IMR-90 (cell line): ENCODE data around the gene TEX36. TPM values are rescaled to one million over a fixed set of nuclear protein-coding genes. Genes with fewer than 3 reads are reported as not detected.

ENCODE experiments used
- ATAC-seq: fragments of 200-7000 bp; cut with Tn5 transposase; 2 replicates; pipeline ENCODE4 v1.9.1; 2020; ENCODE audit warnings: low read depth, mild to moderate bottlenecking, moderate library complexity
- BruUV-seq: library from RNA; stranded (reverse); fragments of 400-500 nt; replicated peaks from 2 replicates; lab custom pipeline; 2021; lab: Mats Ljungman, UMichigan
- CTCF ChIA-PET: fragments of 300-600 bp; formaldehyde crosslinking; extraction: SDS; loops from one replicate; lab custom pipeline; 2021; ENCODE audit warnings: antibody characterized with exemption; lab: Yijun Ruan, JAX
- POLR2A ChIA-PET: fragments of 300-600 bp; sonication (Branson Sonifier 250); formaldehyde crosslinking; loops from one replicate; lab custom pipeline; 2022; ENCODE audit warnings: antibody characterized with exemption; ENCODE audit not compliant: unreplicated experiment; lab: Charles Lee
- DNase-seq: peaks from one replicate; pipeline ENCODE4 v3.0.0; 2013
- H2AFZ ChIP-seq: replicated peaks from 2 replicates; pipeline ENCODE3; 2013; ENCODE audit warnings: low read length, mild to moderate bottlenecking; ENCODE audit not compliant: poor library complexity
- H2AK5ac ChIP-seq: 2 replicates; pipeline ENCODE4 v1.6.1; 2013; ENCODE audit warnings: low read depth, low read length, inconsistent platforms
- H2AK9ac ChIP-seq: replicated peaks from 2 replicates; pipeline ENCODE3; 2013; ENCODE audit warnings: mild to moderate bottlenecking, low read depth, low read length, moderate library complexity; ENCODE audit not compliant: poor library complexity
- H2BK120ac ChIP-seq: 2 replicates; pipeline ENCODE4 v1.6.1; 2013; ENCODE audit warnings: low read depth, low read length, inconsistent platforms
- H2BK15ac ChIP-seq: 3 replicates; pipeline ENCODE4 v1.6.1; 2013; ENCODE audit warnings: low read depth, low read length, inconsistent platforms
- H2BK20ac ChIP-seq: 2 replicates; pipeline ENCODE4 v1.6.1; 2013; ENCODE audit warnings: low read depth, mild to moderate bottlenecking, inconsistent platforms, low read length, moderate library complexity
- H2BK5ac ChIP-seq: 2 replicates; pipeline ENCODE4 v1.6.1; 2013; ENCODE audit warnings: mild to moderate bottlenecking, low read depth, low read length, inconsistent platforms; ENCODE audit not compliant: poor library complexity, severe bottlenecking
- H3K14ac ChIP-seq: replicated peaks from 2 replicates; pipeline ENCODE4 v1.6.1; 2013; ENCODE audit warnings: low read depth, low read length, inconsistent platforms
- H3K18ac ChIP-seq: 2 replicates; pipeline ENCODE4 v1.6.1; 2013; ENCODE audit warnings: low read depth, low read length, control low read depth
- H3K23ac ChIP-seq: 2 replicates; pipeline ENCODE4 v1.6.1; 2013; ENCODE audit warnings: low read depth, low read length, inconsistent platforms
- H3K27ac ChIP-seq: 2 replicates; pipeline ENCODE4 v1.5.1; 2013; ENCODE audit warnings: mild to moderate bottlenecking, control low read depth, low read length; ENCODE audit not compliant: insufficient read depth
- H3K27me3 ChIP-seq: 2 replicates; pipeline ENCODE4 v1.6.1; 2013; ENCODE audit warnings: low read length; ENCODE audit not compliant: control insufficient read depth, insufficient read depth
- H3K36me3 ChIP-seq: 2 replicates; pipeline ENCODE4 v1.6.1; 2013; ENCODE audit warnings: low read length, mixed read lengths; ENCODE audit not compliant: control insufficient read depth, insufficient read depth
- H3K4ac ChIP-seq: 2 replicates; pipeline ENCODE4 v1.6.1; 2013; ENCODE audit warnings: low read depth, low read length, inconsistent platforms
- H3K4me1 ChIP-seq: 2 replicates; pipeline ENCODE4 v1.6.1; 2013; ENCODE audit warnings: low read length, mixed read lengths; ENCODE audit not compliant: control insufficient read depth, insufficient read depth
- H3K4me2 ChIP-seq: 2 replicates; pipeline ENCODE4 v1.6.1; 2013; ENCODE audit warnings: low read depth, mild to moderate bottlenecking, control low read depth, low read length, moderate library complexity
- H3K4me3 ChIP-seq: 2 replicates; pipeline ENCODE4 v1.5.1; 2013; ENCODE audit warnings: low read depth, mild to moderate bottlenecking, control low read depth, low read length, moderate library complexity; ENCODE audit not compliant: insufficient read depth
- H3K56ac ChIP-seq: 2 replicates; pipeline ENCODE4 v1.6.1; 2013; ENCODE audit warnings: low read length, inconsistent platforms; ENCODE audit not compliant: insufficient read depth; ENCODE audit errors: extremely low read depth
- H3K79me1 ChIP-seq, 2 experiments: 2 replicates each; pipeline ENCODE4 v1.6.1; 2013; ENCODE audit warnings: low read length in 2 of 2, inconsistent platforms in 1 of 2, low read depth in 1 of 2
- H3K9ac ChIP-seq: 2 replicates; pipeline ENCODE4 v1.6.1; 2013; ENCODE audit warnings: low read depth, low read length, control low read depth
- H3K9me1 ChIP-seq: 2 replicates; pipeline ENCODE4 v1.6.1; 2013; ENCODE audit warnings: low read length, inconsistent platforms; ENCODE audit not compliant: insufficient read depth
- H3K9me3 ChIP-seq: 2 replicates; pipeline ENCODE4 v1.6.1; 2013; ENCODE audit warnings: low read length; ENCODE audit not compliant: control insufficient read depth, insufficient read depth
- H4K20me1 ChIP-seq: 2 replicates; pipeline ENCODE4 v1.6.1; 2013; ENCODE audit warnings: low read length, inconsistent platforms; ENCODE audit not compliant: insufficient read depth
- H4K5ac ChIP-seq: 2 replicates; pipeline ENCODE4 v1.6.1; 2013; ENCODE audit warnings: mild to moderate bottlenecking, low read depth, low read length, control low read depth
- H4K8ac ChIP-seq, 2 experiments: 2 replicates each; pipeline ENCODE4 v1.6.1; 2013; ENCODE audit warnings: low read depth in 2 of 2, low read length in 2 of 2, control low read depth in 1 of 2, inconsistent platforms in 1 of 2
- H4K91ac ChIP-seq: 2 replicates; pipeline ENCODE4 v1.6.1; 2013; ENCODE audit warnings: low read depth, low read length, inconsistent platforms; ENCODE audit not compliant: insufficient read depth
- BHLHE40 ChIP-seq: fragments of 150-350 bp; IDR thresholded peaks from 2 replicates; pipeline ENCODE4 v1.6.1; 2016; ENCODE audit warnings: mild to moderate bottlenecking, low read depth, low read length
- CEBPB ChIP-seq: IDR thresholded peaks from 2 replicates; pipeline ENCODE4 v1.6.1; 2012; ENCODE audit warnings: low read depth, low read length, improper control_type of control experiment
- CHD1 ChIP-seq: IDR thresholded peaks from 2 replicates; pipeline ENCODE4 v1.6.1; 2012; ENCODE audit warnings: low read depth, low read length, improper control_type of control experiment
- MAFK ChIP-seq: IDR thresholded peaks from 2 replicates; pipeline ENCODE4 v1.6.1; 2012; ENCODE audit warnings: low read depth, low read length, improper control_type of control experiment
- MAZ ChIP-seq: IDR thresholded peaks from 2 replicates; pipeline ENCODE4 v1.6.1; 2012; ENCODE audit warnings: low read depth, mild to moderate bottlenecking, low read length, improper control_type of control experiment, moderate library complexity, borderline replicate concordance
- MXI1 ChIP-seq: IDR thresholded peaks from 2 replicates; pipeline ENCODE4 v1.6.1; 2012; ENCODE audit warnings: low read depth, mild to moderate bottlenecking, low read length, moderate library complexity, borderline replicate concordance
- NFE2L2 ChIP-seq: fragments of 150-350 bp; IDR thresholded peaks from 2 replicates; pipeline ENCODE4 v1.6.1; 2016; ENCODE audit warnings: low read depth, mild to moderate bottlenecking, low read length
- POLR2A ChIP-seq: IDR thresholded peaks from 2 replicates; pipeline ENCODE4 v1.6.1; 2012; ENCODE audit warnings: mild to moderate bottlenecking, low read depth, low read length
- RAD21 ChIP-seq: IDR thresholded peaks from 2 replicates; pipeline ENCODE4 v1.6.1; 2012; ENCODE audit warnings: low read length, improper control_type of control experiment
- RFX5 ChIP-seq: IDR thresholded peaks from 2 replicates; pipeline ENCODE4 v1.8.0; 2012; ENCODE audit warnings: low read depth, mild to moderate bottlenecking, low read length, moderate library complexity
- WGBS, 2 experiments: methylation state at CpG; one replicate each; pipeline versions ENCODE4 v1.1.5 to v1.1.7; 2013; ENCODE audit warnings: missing lambda C conversion rate in 2 of 2; ENCODE audit not compliant: insufficient read length in 1 of 2; ENCODE audit errors: extremely low coverage in 2 of 2; 5-methylcytosine and 5-hydroxymethylcytosine counted together
- dilution Hi-C: fragments of 300-500 bp; cut with HindIII; formaldehyde crosslinking; loops from one replicate; pipeline ENCODE4 v1.14.3; 2018; ENCODE audit warnings: low sequenced_read_pairs; ENCODE audit not compliant: unreplicated experiment
- in situ Hi-C: fragments of 300-500 bp; cut with MboI; formaldehyde crosslinking; loops from 3 replicates; pipeline ENCODE4 v1.14.3; 2019; ENCODE audit warnings: low sequenced_read_pairs, inconsistent platforms, mixed read lengths
- intact Hi-C: fragments of 100-400 bp; cut with micrococcal nuclease; formaldehyde crosslinking; loops from 2 replicates; pipeline ENCODE4 v1.10.0; 2022
- polyA plus RNA-seq, 3 experiments: library from polyadenylated mRNA; depleted of rRNA; stranded (reverse); fragments of >200 nt; gene quantifications; 2 replicates each; pipeline ENCODE4 v1.2.3, GENCODE V29; 2012; ENCODE audit warnings: low replicate concordance in 1 of 3
- total RNA-seq: library from RNA; depleted of rRNA; stranded (reverse); fragments of >200 nt; gene quantifications from 2 replicates; pipeline ENCODE4 v1.2.3, GENCODE V29; 2012
- TF ChIP-seq, protein P1 (sequence below): fragments of 150-350 bp; IDR thresholded peaks from 2 replicates; pipeline ENCODE4 v1.6.1; 2016; ENCODE audit warnings: low read depth, mild to moderate bottlenecking, low read length, moderate library complexity, borderline replicate concordance
- TF ChIP-seq, protein P2 (sequence below): fragments of 150-350 bp; IDR thresholded peaks from 2 replicates; pipeline ENCODE4 v1.6.1; 2017; ENCODE audit warnings: mild to moderate bottlenecking, antibody characterized with exemption, low read length, low read depth

TEX36 gene
- total and polyA plus RNA-seq, 2 of the 4 experiments (the other 2 are of a cell fraction): not detected

DNA sequence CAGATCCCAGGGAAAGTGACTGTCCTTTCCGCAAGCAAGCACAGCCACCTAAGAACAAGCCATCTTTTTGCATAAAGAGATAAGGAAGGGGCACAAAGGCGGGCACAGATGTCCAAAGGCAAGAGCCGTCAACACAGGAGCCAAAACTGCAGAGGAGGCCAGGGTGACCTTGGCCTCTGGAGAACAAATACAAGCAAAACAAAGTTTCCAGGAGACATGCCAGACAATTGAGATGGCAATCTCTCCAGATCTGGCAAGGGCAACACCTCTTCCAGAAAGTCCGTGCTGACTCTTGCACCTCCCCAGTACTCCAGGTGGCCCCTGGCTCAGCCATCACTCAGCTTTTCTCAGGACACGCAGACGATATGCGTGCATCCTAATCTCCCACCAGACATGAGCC is 58.2 kb downstream of the TEX36 start:
- H4K8ac ChIP-seq: no peak overlapping the region
- no CpG with 5 or more reads among the region's 7 CpGs for WGBS, 2 experiments
- H3K4me3 ChIP-seq: no peak overlapping the region
- H4K20me1 ChIP-seq: no peaks in the 10 kb centered on the region
- dilution Hi-C loops (no loop called here), in situ Hi-C loops (no loop called here), intact Hi-C loops (loop anchor here (5.0 to 10.0 kb wide), 2 partner anchors 467 to 580 kb away; no protein-coding TSS in a partner anchor)
- H3K79me1 ChIP-seq: no peaks in the 10 kb centered on the region
- no peak overlapping the region for H2AK5ac ChIP-seq
- H3K4ac ChIP-seq: no peak overlapping the region
- no peak overlapping the region for H2AK9ac ChIP-seq
- H3K56ac ChIP-seq: no peak overlapping the region
- no peaks in the 10 kb centered on the region for H3K9me1 ChIP-seq
- POLR2A ChIA-PET: no interaction called here
- no peaks in the 10 kb centered on the region for H3K9me3 ChIP-seq
- no peak overlapping the region for H4K91ac ChIP-seq
- no peak overlapping the region for H2BK20ac ChIP-seq
- no peak overlapping the region for H3K14ac ChIP-seq
- no peak overlapping the region for H3K23ac ChIP-seq
- no peak overlapping the region for H3K18ac ChIP-seq
- no peak overlapping the region for H2BK15ac ChIP-seq
- DNase-seq (no peak), ATAC-seq (no peak)
- no peak overlapping the region for H3K27ac ChIP-seq
- no peak overlapping the region for H3K9ac ChIP-seq
- peaks cover 4% of the 10 kb centered on the region for H3K27me3 ChIP-seq
- H2BK120ac ChIP-seq: no peak overlapping the region
- no peak overlapping the region for H2BK5ac ChIP-seq
- H3K4me1 ChIP-seq: no peaks in the 10 kb centered on the region
- H3K4me2 ChIP-seq: no peak overlapping the region
- CTCF ChIA-PET: no interaction called here
- no peak overlapping the region for H4K5ac ChIP-seq
- no peaks in the 10 kb centered on the region for H3K36me3 ChIP-seq
- BruUV-seq: no TSS peak
- TF ChIP-seq BHLHE40 (no peak), MAFK (no peak), RAD21 (no peak), CEBPB (no peak), RFX5 (no peak), POLR2A (no peak), MXI1 (no peak), CHD1 (no peak), MAZ (no peak), NFE2L2 (no peak)
- TF ChIP-seq, protein P1, sequence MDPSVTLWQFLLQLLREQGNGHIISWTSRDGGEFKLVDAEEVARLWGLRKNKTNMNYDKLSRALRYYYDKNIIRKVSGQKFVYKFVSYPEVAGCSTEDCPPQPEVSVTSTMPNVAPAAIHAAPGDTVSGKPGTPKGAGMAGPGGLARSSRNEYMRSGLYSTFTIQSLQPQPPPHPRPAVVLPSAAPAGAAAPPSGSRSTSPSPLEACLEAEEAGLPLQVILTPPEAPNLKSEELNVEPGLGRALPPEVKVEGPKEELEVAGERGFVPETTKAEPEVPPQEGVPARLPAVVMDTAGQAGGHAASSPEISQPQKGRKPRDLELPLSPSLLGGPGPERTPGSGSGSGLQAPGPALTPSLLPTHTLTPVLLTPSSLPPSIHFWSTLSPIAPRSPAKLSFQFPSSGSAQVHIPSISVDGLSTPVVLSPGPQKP: no peak
- TF ChIP-seq, protein P2, sequence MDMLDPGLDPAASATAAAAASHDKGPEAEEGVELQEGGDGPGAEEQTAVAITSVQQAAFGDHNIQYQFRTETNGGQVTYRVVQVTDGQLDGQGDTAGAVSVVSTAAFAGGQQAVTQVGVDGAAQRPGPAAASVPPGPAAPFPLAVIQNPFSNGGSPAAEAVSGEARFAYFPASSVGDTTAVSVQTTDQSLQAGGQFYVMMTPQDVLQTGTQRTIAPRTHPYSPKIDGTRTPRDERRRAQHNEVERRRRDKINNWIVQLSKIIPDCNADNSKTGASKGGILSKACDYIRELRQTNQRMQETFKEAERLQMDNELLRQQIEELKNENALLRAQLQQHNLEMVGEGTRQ: no peak
- H2AFZ ChIP-seq: no peak overlapping the region
